ENCODE measurements around the gene CCDC30.

The CCDC30 gene

GRCh38 chr1:42434340-42434739 lies 28.7 kb upstream of the CCDC30 start:
- Histone ChIP-seq H4K20me1 (ENCODE audit: insufficient read depth, low read length) (no peaks in the 10 kb centered on the region), H2AFZ (ENCODE audit: low read depth, low read length) (no peak overlapping the region), H3K4me3 (ENCODE audit: low read length) (no peak overlapping the region), H3K79me2 (ENCODE audit: low read length) (no peaks in the 10 kb centered on the region), H3K9me3 (ENCODE audit: insufficient read depth, low read length) (no peaks in the 10 kb centered on the region), H3K4me2 (ENCODE audit: low read length) (no peak overlapping the region), H3K36me3 (replicated peaks; ENCODE audit: low read depth, low read length) (no peaks in the 10 kb centered on the region), H3K4me1 (ENCODE audit: low read length) (no peaks in the 10 kb centered on the region), H3K27ac (ENCODE audit: low read length) (no peak overlapping the region), H3K9ac (ENCODE audit: low read length) (no peak overlapping the region), H3K27me3 (ENCODE audit: low read depth, low read length) (no peaks in the 10 kb centered on the region)
- TF ChIP-seq CTCF (IDR thresholded peaks at IDR 0.05; ENCODE audit: low read depth, low read length) (no peak), EZH2phosphoT487 (IDR thresholded peaks at IDR 0.05; ENCODE audit: low read depth) (no peak)

- no peaks in the 10 kb centered on the region for H3K36me3 ChIP-seq (replicated peaks; ENCODE audit: low read depth, low read length)
- H3K27ac ChIP-seq (ENCODE audit: low read length) = no peak overlapping the region
- H3K4me2 ChIP-seq (ENCODE audit: low read length) = no peak overlapping the region
- TF ChIP-seq EZH2phosphoT487 (IDR thresholded peaks at IDR 0.05; ENCODE audit: low read depth) (no peak), CTCF (IDR thresholded peaks at IDR 0.05; ENCODE audit: low read depth, low read length) (no peak)
- H3K79me2 ChIP-seq (ENCODE audit: low read length) = no peaks in the 10 kb centered on the region
- no peak overlapping the region for H3K9ac ChIP-seq (ENCODE audit: low read length)
- H3K27me3 ChIP-seq (ENCODE audit: low read depth, low read length) = no peaks in the 10 kb centered on the region
- no peak overlapping the region for H2AFZ ChIP-seq (ENCODE audit: low read depth, low read length)
- H4K20me1 ChIP-seq (ENCODE audit: insufficient read depth, low read length) = no peaks in the 10 kb centered on the region
- H3K4me3 ChIP-seq (ENCODE audit: low read length) = no peak overlapping the region
- H3K9me3 ChIP-seq (ENCODE audit: insufficient read depth, low read length) = no peaks in the 10 kb centered on the region
- H3K4me1 ChIP-seq (ENCODE audit: low read length) = no peaks in the 10 kb centered on the region
These were observed 23.1 kb upstream of the CCDC30 start for GRCh38 chr1:42439940-42440339.

GRCh38 chr1:42442662-42443061 lies 20.4 kb upstream of the CCDC30 start:
- no peaks in the 10 kb centered on the region for H3K79me2 ChIP-seq (ENCODE audit: low read length)
- H3K9ac ChIP-seq (ENCODE audit: low read length) = no peak overlapping the region
- no peaks in the 10 kb centered on the region for H3K36me3 ChIP-seq (replicated peaks; ENCODE audit: low read depth, low read length)
- TF ChIP-seq EZH2phosphoT487 (IDR thresholded peaks at IDR 0.05; ENCODE audit: low read depth) (no peak), CTCF (IDR thresholded peaks at IDR 0.05; ENCODE audit: low read depth, low read length) (no peak)
- no peaks in the 10 kb centered on the region for H4K20me1 ChIP-seq (ENCODE audit: insufficient read depth, low read length)
- no peak overlapping the region for H3K27ac ChIP-seq (ENCODE audit: low read length)
- no peaks in the 10 kb centered on the region for H3K9me3 ChIP-seq (ENCODE audit: insufficient read depth, low read length)
- no peaks in the 10 kb centered on the region for H3K27me3 ChIP-seq (ENCODE audit: low read depth, low read length)
- no peaks in the 10 kb centered on the region for H3K4me1 ChIP-seq (ENCODE audit: low read length)
- no peak overlapping the region for H3K4me2 ChIP-seq (ENCODE audit: low read length)
- H2AFZ ChIP-seq (ENCODE audit: low read depth, low read length) = no peak overlapping the region
- no peak overlapping the region for H3K4me3 ChIP-seq (ENCODE audit: low read length)

- Histone ChIP-seq H4K20me1 (ENCODE audit: insufficient read depth, low read length) (no peaks in the 10 kb centered on the region), H2AFZ (ENCODE audit: low read depth, low read length) (no peak overlapping the region), H3K27ac (ENCODE audit: low read length) (no peak overlapping the region), H3K9ac (ENCODE audit: low read length) (no peak overlapping the region), H3K79me2 (ENCODE audit: low read length) (no peaks in the 10 kb centered on the region), H3K4me3 (ENCODE audit: low read length) (no peak overlapping the region), H3K4me2 (ENCODE audit: low read length) (no peak overlapping the region), H3K4me1 (ENCODE audit: low read length) (no peaks in the 10 kb centered on the region), H3K27me3 (ENCODE audit: low read depth, low read length) (no peaks in the 10 kb centered on the region), H3K9me3 (ENCODE audit: insufficient read depth, low read length) (no peaks in the 10 kb centered on the region), H3K36me3 (replicated peaks; ENCODE audit: low read depth, low read length) (no peaks in the 10 kb centered on the region)
- TF ChIP-seq EZH2phosphoT487 (IDR thresholded peaks at IDR 0.05; ENCODE audit: low read depth) (no peak), CTCF (IDR thresholded peaks at IDR 0.05; ENCODE audit: low read depth, low read length) (no peak)
These were observed 13.8 kb upstream of the CCDC30 start for GRCh38 chr1:42449256-42449655.
